ENCODE data around the gene VGF. TPM values are rescaled to one million over a fixed set of nuclear protein-coding genes. Genes with fewer than 3 reads are reported as not detected.

The VGF gene
- total RNA-seq, 1 donor from 2014 or later: 0.65 TPM

DNA sequence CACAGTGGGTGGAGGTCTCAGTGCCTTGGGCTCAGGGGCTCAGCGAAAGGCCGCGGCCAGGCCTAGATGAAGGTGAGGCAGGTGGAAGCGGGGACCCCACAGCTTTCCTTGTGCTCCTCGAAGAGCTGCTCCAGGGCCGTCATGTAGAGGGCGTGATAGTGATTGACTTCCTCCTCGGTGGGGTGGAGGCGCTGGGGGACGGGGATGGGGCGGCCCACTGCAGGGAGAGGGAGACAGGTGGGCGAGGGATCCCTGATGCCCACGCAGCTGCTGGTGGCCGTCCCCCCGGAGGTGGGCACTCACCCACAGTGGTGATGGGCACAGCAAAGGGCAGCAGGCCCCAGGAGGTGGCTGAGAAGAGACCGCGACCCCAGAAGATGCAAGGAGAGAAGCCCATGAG lies 30.5 kb upstream of the VGF start:
- no peak overlapping the region for H3K4me2 ChIP-seq
- H3K36me3 ChIP-seq: no peaks in the 10 kb centered on the region
- no peak overlapping the region for H2AFZ ChIP-seq (replicated peaks)
- no peak for DNase-seq (ENCODE audit: low spot score)
- no peaks in the 10 kb centered on the region for H3K4me1 ChIP-seq
- H3K36me3 Mint-ChIP-seq: no peaks in the 10 kb centered on the region
- no peak overlapping the region for H3K9ac ChIP-seq
- peaks cover 5% of the 10 kb centered on the region for H3K27me3 Mint-ChIP-seq (ENCODE audit: insufficient read depth, low read depth)
- H3K4me3 Mint-ChIP-seq: peak overlapping the region; percentile 33
- H3K79me2 ChIP-seq (ENCODE audit: low read depth): no peaks in the 10 kb centered on the region
- H3K27ac Mint-ChIP-seq: no peak overlapping the region
- peaks cover 9% of the 10 kb centered on the region for H3K27me3 ChIP-seq
- H4K20me1 ChIP-seq (ENCODE audit: low read depth): no peaks in the 10 kb centered on the region
- H3K4me1 Mint-ChIP-seq: peaks cover 5% of the 10 kb centered on the region
- H3K9me3 Mint-ChIP-seq: no peaks in the 10 kb centered on the region
- no peaks in the 10 kb centered on the region for H3F3A ChIP-seq (ENCODE audit: low read depth)
- H3K27ac ChIP-seq: no peak overlapping the region
- H3K4me3 ChIP-seq: no peak overlapping the region
- H3K9me3 ChIP-seq (ENCODE audit: low read depth): no peaks in the 10 kb centered on the region
- TF ChIP-seq EZH2phosphoT487 (IDR thresholded peaks at IDR 0.05): no peak
- TF ChIP-seq, protein P1, sequence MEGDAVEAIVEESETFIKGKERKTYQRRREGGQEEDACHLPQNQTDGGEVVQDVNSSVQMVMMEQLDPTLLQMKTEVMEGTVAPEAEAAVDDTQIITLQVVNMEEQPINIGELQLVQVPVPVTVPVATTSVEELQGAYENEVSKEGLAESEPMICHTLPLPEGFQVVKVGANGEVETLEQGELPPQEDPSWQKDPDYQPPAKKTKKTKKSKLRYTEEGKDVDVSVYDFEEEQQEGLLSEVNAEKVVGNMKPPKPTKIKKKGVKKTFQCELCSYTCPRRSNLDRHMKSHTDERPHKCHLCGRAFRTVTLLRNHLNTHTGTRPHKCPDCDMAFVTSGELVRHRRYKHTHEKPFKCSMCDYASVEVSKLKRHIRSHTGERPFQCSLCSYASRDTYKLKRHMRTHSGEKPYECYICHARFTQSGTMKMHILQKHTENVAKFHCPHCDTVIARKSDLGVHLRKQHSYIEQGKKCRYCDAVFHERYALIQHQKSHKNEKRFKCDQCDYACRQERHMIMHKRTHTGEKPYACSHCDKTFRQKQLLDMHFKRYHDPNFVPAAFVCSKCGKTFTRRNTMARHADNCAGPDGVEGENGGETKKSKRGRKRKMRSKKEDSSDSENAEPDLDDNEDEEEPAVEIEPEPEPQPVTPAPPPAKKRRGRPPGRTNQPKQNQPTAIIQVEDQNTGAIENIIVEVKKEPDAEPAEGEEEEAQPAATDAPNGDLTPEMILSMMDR (IDR thresholded peaks at IDR 0.05): no peak
- no peak for TF ChIP-seq EZH2 (IDR thresholded peaks at IDR 0.05)

DNA sequence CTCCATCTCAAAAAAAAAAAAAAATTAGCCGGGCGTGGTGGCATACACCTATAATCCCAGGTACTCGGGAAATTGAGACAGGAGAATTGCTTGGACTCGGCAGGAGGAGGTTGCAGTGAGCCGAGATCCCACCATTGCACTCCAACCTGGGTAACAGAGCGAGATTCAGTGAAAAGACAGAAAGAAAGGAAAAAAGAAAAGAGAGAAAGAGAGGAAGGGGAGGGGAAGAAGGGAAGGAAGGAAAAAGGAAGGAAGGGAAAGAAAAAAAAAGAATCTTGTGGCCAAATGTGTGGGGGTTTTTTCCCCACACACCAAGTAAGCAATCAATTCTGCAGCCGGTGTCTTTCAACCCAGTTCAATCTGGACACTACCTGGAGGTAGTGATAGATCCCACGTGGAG lies 23.7 kb upstream of the VGF start:
- no peak for DNase-seq (ENCODE audit: low spot score)
- Histone ChIP-seq H3K4me3 (no peak overlapping the region), H3K9ac (no peak overlapping the region), H4K20me1 (ENCODE audit: low read depth) (no peaks in the 10 kb centered on the region), H2AFZ (replicated peaks) (no peak overlapping the region), H3K36me3 (no peaks in the 10 kb centered on the region), H3K79me2 (ENCODE audit: low read depth) (no peaks in the 10 kb centered on the region), H3F3A (ENCODE audit: low read depth) (no peaks in the 10 kb centered on the region), H3K4me1 (no peaks in the 10 kb centered on the region), H3K9me3 (ENCODE audit: low read depth) (no peaks in the 10 kb centered on the region), H3K27me3 (no peaks in the 10 kb centered on the region), H3K4me2 (no peak overlapping the region), H3K27ac (no peak overlapping the region)
- Mint-ChIP-seq H3K4me1 (no peaks in the 10 kb centered on the region), H3K9me3 (no peaks in the 10 kb centered on the region), H3K36me3 (no peaks in the 10 kb centered on the region), H3K4me3 (no peak overlapping the region), H3K27ac (no peak overlapping the region), H3K27me3 (ENCODE audit: insufficient read depth, low read depth) (peaks cover 16% of the 10 kb centered on the region)
- TF ChIP-seq EZH2 (IDR thresholded peaks at IDR 0.05): no peak
- no peak for TF ChIP-seq EZH2phosphoT487 (IDR thresholded peaks at IDR 0.05)
- TF ChIP-seq, protein P1 (IDR thresholded peaks at IDR 0.05): no peak

DNA sequence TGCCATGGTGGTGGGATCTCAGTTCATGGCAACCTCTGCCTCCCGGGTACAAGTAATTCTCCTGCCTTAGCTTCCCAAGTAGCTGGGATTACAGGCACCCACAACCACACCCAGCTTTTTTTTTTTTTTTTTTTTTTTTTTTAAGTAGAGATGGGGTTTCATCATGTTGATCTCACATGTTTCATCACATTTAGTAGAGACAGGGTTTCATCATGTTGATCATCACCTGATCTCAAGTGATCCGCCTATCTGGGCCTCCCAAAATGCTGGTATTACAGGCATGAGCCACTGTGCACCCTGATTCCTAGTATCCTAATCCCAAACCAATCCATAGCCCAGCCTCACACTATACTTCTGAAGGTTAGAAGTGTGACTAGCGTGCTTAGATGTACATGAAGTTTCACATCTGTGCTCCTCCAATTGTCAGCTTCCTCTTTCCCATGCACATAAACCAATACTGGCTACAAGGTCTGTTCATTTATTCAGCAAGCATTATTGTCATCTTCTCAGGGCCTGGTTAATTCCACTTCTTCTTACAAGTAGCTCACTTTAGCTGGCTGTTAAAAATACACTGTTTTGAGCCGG lies 21.6 kb upstream of the VGF start:
- Mint-ChIP-seq H3K36me3 (no peaks in the 10 kb centered on the region), H3K27me3 (ENCODE audit: insufficient read depth, low read depth) (peaks cover 19% of the 10 kb centered on the region), H3K4me3 (no peak overlapping the region), H3K27ac (no peak overlapping the region), H3K4me1 (peaks cover 7% of the 10 kb centered on the region), H3K9me3 (no peaks in the 10 kb centered on the region)
- no peak overlapping the region for H3K27ac ChIP-seq
- H3K4me1 ChIP-seq: no peaks in the 10 kb centered on the region
- H3K9ac ChIP-seq: no peak overlapping the region
- H3K36me3 ChIP-seq: no peaks in the 10 kb centered on the region
- no peak overlapping the region for H3K4me2 ChIP-seq
- TF ChIP-seq EZH2 (IDR thresholded peaks at IDR 0.05): no peak
- no peak for TF ChIP-seq EZH2phosphoT487 (IDR thresholded peaks at IDR 0.05)
- TF ChIP-seq, protein P1 (IDR thresholded peaks at IDR 0.05): no peak
- H2AFZ ChIP-seq (replicated peaks): no peak overlapping the region
- H4K20me1 ChIP-seq (ENCODE audit: low read depth): no peaks in the 10 kb centered on the region
- no peak for DNase-seq (ENCODE audit: low spot score)
- H3F3A ChIP-seq (ENCODE audit: low read depth): peaks cover 9% of the 10 kb centered on the region
- H3K9me3 ChIP-seq (ENCODE audit: low read depth): no peaks in the 10 kb centered on the region
- no peaks in the 10 kb centered on the region for H3K79me2 ChIP-seq (ENCODE audit: low read depth)
- H3K4me3 ChIP-seq: no peak overlapping the region
- peaks cover 3% of the 10 kb centered on the region for H3K27me3 ChIP-seq

Data from neural progenitor cell (in vitro differentiated cells).